Gastrocnemius medialis (tissue), 4 donors: Measurements from ENCODE around the gene OLR1.

Experiments used
- CTCF ChIP-seq, 5 experiments: fragments of 450-650 bp in 3 of 5; fragments of 200-600 bp in 2 of 5; sonication (generic) in 2 of 5; IDR thresholded peaks in 4 of 5; conservative IDR thresholded peaks in 1 of 5; 1 replicate in 4 of 5; 2 replicates in 1 of 5; pipeline ENCODE4 v1.5.1; 2016 to 2019; ENCODE audit warnings: antibody characterized with exemption in 5 of 5, mild to moderate bottlenecking in 3 of 5, moderate library complexity in 3 of 5
- POLR2A ChIP-seq, 2 donors: fragments of 450-650 bp; IDR thresholded peaks; one replicate each; pipeline ENCODE4 v1.6.1; 2017; ENCODE audit warnings: antibody characterized with exemption in 2 of 2, mild to moderate bottlenecking in 2 of 2, moderate library complexity in 2 of 2

GRCh38 chr12:10165421-10165820 lies 6.5 kb downstream of the OLR1 start:
- no peak for TF ChIP-seq POLR2A (IDR thresholded peaks at IDR 0.05)
- no peak for TF ChIP-seq CTCF (IDR thresholded peaks at IDR 0.05 in 4 of 5, conservative IDR thresholded peaks at IDR 0.05 in 1 of 5)
